Middle frontal gyrus (tissue), 1 donor: ENCODE data around the gene TRIM69.
"Not testable (repeated sequence)": the region's sequence is repeated elsewhere in the genome, so short reads cannot be mapped to it uniquely, and the experiment has no call there.

Experiments used
- DNase-seq: peaks from one replicate; pipeline ENCODE4 v3.0.0-alpha.2; 2015; ENCODE audit warnings: low spot score; ENCODE audit errors: extremely low spot score

Gene TRIM69

DNA sequence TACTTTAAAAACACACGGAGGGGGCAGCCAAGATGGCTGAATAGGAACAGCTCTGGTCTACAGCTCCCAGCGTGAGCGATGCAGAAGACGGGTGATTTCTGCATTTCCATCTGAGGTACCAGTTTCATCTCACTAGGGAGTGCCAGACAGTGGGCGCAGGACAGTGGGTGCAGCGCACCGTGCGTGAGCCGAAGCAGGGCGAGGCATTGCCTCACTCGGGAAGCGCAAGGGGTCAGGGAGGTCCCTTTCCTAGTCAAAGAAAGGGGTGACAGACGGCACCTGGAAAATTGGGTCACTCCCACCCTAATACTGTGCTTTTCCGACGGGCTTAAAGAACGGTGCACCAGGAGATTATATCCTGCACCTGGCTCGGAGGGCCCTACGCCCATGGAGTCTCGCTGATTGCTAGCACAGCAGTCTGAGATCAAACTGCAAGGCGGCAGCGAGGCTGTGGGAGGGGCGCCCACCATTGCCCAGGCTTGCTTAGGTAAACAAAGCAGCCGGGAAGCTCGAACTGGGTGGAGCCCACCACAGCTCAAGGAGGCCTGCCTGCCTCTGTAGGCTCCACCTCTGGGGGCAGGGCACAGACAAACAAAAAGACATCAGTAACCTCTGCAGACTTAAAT lies 3.0 kb downstream of the TRIM69 start:
- not testable (repeated sequence) for DNase-seq

DNA sequence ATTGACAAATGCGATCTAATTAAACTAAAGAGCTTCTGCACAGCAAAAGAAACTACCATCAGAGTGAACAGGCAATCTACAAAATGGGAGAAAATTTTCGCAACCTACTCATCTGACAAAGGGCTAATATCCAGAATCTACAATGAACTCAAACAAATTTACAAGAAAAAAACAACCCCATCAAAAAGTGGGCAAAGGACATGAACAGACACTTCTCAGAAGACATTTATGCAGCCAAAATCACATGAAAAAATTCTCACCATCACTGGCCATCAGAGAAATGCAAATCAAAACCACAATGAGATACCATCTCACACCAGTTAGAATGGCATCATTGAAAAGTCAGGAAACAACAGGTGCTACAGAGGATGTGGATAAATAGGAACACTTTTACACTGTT lies 7.1 kb downstream of the TRIM69 start:
- not testable (repeated sequence) for DNase-seq

DNA sequence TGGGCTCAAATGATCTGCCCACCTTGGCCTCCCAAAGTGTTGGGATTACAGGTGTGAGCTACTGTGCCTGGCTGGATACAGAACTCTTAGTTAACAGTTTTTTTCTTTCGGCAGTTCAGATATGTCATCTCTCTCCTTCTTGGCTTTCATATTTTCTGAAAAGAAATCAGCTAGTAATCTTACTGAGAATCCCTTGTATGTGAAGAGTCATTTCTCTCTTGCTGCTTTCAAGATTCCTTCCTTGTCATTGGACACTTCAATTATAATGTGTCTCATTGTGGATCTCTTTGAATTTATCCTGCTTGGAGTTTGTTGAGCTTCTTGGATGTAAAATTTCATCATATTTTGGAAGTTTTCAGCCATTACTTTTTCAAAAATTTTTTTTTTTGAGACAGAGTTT lies 17.0 kb downstream of the TRIM69 start:
- no peak for DNase-seq

DNA sequence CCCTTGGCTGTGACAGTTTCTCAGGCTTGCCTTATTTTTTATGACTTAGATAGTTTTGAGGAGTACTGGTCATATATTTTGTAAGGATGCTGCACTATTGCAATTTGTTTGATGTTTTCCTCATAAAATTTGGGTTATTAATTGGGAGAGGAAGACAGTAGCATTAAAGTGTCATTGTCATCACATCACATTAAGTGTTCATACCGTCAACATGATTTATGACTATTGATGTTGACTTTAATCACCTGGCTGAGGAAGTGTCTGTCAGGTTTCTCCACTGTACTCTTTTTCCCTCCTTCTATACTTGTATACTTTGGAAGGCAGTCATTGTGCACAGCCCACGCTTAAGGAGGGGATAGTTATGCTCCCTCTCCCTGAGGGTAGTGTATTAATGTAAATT lies 26.9 kb downstream of the TRIM69 start:
- no peak for DNase-seq

DNA sequence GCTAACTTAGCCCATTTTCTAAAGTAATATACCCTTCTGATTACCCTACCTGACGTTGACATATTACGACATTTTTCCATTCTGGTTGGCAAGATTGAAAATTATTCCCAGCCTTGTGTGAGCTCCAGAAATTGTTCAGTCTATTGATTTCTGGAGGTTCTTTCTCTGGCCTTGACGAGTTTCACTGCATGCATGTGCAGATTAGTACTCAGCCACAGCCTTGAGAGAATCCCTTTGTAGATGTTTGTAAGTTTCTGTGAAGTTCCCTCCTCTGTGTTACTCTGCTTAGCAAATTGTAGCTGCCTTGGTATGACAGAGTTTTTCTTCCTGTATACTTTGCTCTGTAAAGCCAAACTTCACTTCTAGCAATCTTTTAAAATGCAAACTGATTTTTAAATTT lies 27.5 kb downstream of the TRIM69 start:
- no peak for DNase-seq

DNA sequence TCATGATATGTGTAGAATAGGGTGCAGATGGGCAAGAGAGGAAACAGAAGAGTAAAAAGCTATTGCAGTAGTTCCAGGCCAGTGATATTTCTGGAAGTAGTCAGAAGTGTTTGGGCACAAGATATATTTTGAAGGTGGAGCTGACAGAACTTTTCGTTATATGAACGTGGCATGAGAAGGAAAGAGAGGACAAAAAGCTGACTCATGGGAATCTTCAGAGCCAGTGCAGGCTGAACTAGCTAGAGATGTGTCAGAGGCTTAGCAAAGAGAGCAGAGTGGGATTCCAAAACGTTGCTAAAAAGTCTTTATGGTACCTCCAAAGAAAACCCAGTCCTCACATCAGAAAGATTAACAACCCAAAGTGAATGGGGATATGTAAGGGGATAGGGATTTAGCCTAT lies 28.7 kb downstream of the TRIM69 start:
- DNase-seq, result no peak

DNA sequence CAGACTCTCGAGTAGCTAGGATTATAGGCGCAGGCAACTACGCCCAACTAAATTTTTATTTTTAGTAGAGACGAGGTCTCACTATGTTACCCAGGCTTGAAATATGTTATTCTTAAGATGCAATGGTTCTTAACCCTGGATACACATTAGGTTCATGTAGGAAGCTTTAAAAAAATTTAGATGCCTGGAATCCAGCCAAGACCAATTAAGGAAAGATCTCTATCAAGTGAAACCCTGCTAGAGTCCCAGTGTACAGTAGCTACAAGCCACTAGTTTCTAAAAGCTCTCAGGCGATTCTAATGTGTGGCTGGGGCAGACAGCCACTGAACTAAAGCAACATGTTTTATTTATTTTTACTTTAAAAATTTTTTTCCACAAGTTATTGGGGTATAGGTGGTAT lies 33.2 kb downstream of the TRIM69 start:
- DNase-seq, result no peak

DNA sequence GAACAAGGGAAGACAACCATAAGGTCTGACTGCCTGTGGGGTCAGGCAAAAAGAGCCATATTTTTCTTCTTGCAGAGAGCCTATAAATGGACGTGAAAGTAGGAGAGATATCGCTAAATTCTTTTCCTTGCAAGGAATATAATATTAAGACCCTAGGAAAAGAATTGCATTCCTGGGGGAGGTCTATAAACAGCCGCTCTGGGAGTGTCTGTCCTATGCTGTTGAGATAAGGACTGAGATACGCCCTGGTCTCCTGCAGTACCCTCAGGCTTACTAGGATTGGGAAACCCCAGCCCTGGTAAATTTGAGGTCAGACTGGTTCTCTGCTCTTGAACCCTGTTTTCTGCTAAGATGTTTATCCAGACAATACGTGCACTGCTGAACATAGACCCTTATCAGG lies 34.4 kb downstream of the TRIM69 start:
- DNase-seq, result not testable (repeated sequence)

DNA sequence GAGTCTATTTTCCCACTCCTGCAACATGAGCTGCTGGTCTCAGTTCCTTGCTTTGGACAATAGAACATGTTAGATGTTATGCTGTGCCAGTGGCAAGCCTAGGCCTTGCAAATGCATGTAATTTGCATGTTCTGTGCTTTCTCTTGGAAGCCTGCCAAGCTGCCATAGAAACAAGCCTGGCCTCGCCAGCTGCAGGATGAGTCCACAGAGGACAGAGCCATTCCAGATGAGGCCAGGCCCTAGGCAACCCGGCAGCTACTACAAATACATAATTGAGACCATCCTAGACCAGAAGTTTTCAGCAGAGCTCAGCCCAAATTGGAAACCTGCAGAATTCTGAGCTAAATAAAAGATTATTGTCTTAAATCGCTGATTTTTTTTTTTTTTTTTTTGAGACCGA lies 39.6 kb downstream of the TRIM69 start:
- DNase-seq, result peak; percentile 27

DNA sequence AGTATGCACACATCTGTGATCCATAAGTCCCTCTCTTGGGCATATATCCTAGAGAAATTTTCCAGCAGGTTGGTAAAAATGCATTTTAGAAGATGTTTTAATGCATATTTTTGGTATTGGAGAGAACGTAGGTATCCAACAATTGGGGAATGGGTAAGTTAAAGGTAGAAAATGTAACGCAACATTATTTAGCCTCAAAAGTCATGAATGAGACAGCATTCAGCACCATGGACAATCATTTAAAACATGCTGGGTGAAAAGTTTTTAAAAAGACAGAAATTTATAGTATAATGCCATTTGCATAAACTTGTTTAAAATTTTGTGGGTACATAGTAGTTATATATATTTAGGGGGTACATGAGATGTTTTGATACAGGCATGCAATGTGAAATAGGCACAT lies 43.4 kb downstream of the TRIM69 start:
- no peak for DNase-seq

DNA sequence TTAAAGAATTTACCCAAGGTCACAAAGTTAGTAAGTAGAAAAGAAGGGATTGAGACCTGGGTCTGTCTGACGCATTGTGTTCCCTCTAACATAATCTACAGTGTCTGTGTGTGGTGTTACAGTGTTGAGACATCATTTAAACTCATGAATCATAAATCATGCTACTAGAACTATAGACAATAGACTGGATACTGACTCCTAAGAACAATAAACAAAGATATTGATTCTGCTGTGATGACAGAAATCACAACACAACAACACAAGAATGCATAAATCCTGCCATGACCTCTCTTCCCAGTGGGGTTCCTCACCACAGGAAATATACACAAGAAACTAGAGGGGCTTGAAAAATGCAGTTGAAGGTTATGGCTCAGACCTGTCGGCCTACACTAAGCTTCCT lies 44.3 kb downstream of the TRIM69 start:
- DNase-seq, result no peak

DNA sequence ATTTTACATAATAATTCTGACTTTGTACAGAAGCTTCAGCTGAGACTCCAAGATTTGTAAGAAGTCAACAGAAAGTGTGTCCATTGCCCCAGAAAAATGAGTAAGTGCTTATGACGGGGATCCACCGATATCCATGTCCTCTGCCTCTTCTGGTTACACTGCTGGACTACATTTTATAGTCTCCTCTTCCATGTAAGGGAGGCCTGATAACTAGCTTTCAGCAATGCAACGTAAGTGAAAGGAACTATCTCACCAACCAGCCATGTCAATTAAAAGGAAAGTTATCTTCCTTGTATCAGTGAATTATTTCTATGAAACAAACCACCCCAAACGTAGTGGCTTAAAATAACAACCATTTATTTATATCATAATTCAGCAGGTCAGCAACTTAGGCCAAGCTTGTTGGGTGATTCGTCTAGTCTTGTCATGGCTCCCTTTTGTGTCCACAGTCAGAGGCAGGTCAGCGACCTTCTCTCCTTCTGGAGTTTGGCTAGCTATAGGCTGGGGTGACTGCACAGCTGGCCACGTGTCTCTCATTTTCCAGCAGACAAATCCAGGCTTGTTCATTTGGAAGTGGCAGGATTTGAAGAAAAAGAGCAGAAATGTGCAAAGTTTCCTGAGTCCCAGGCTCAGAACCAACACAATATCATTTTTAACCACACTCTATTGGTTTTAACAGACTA lies 44.9 kb downstream of the TRIM69 start:
- no peak for DNase-seq

DNA sequence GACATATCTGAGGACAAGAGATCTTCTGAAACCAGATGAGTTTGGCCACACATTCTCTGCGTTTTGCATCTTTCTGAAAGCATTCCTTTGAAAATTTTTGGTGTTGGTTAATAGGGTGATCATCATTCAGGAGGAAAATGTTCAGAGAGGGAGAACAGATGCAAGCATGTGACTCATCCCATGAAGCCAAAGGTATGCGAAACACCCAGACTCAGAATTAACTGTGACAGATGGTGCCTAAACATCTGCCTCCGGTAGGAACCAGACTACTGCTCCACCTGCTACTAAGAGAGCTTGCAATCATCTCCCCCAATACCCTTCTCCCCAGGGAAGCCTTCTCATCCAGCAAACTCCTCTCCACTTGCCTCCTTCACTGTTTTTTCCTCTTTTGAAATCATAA lies 46.2 kb downstream of the TRIM69 start:
- DNase-seq, result no peak

DNA sequence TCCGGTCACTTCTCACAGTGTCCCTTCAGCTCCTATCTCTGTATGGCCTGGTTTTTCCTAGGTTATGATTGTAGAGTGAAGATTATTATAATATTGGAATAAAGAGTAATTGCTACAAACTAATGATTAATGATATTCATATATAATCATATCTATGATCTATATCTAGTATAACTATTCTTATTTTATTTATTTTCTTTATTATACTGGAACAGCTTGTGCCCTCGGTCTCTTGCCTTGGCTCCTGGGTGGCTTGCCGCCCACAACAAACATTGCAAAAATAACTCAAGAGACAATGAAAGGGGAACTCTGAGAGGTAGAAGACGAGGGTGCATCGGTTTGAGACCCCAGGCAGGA lies 48.6 kb downstream of the TRIM69 start:
- not testable (repeated sequence) for DNase-seq

DNA sequence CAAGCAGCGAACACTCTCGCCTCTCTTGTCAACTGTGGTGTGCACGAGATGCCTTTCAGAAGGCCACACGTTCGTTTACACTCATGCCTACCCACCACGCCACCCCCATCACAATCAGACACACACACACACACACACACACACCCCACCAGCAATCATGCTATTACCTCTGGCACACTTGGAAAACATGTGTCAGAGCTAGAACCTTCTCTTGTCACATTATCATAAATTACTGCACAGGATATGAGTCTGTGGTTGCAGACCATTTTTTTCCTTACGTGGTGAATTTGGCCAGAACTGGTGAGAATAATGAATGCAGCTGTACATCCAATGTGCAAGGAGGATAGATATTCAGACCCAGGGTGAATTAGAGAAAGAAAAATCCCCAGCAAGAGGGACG lies 52.4 kb downstream of the TRIM69 start:
- DNase-seq, result no peak

DNA sequence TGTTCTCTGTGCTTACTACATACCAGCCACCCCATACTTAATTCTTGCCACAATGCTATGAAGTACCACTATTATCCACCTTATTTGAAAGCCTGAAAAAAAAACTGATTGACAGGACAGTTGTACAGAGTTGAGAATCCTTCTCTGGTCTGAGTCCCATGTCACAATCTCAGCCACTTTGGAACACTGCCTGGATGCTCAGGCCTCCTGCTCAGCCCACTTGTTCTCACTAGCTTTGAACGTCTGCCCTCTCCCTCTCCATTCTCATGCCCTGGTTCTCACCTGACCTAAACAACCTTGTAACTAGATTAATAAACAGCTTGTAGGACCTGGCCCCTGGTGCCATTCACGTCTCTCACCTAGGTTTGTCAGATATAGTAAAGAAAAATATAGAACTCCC lies 53.9 kb downstream of the TRIM69 start:
- DNase-seq, result no peak

DNA sequence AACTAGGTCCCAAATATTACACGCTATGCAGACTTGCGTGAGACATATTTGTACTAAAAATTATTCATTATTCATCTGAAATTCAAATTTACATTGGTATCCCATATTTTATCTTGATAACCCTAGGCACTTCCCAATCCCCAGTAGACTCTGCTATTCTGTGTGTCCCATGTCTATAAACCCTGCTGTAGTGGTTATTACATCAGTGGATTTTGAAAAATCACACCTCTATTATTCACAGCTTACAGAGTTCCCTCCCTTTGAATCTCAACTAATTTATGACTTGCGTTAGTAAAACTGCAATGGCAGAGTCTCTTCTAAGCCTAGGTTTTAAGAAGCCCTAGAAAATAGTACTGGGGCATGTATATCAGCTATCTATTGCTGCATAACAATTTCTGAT lies 54.3 kb downstream of the TRIM69 start:
- DNase-seq, result no peak

DNA sequence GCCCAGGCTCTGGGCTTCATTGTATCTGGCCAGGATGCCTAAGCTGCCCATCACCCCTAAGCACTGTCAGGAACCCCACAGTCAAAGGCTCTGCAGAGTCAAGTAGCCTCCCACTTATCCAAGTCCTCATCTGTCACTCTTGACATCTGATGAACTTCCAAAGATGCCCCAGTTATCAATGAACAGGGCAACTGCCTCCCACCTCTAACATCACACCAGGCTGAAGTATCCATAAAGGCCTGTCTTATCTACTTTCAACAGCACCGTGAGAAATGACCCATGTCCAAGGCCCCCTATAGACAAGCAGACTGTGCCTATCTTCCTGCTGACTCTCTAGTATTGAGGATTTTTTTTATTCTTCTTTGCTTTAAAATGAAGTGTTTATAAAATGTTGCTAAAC lies 56.4 kb downstream of the TRIM69 start:
- no peak for DNase-seq

DNA sequence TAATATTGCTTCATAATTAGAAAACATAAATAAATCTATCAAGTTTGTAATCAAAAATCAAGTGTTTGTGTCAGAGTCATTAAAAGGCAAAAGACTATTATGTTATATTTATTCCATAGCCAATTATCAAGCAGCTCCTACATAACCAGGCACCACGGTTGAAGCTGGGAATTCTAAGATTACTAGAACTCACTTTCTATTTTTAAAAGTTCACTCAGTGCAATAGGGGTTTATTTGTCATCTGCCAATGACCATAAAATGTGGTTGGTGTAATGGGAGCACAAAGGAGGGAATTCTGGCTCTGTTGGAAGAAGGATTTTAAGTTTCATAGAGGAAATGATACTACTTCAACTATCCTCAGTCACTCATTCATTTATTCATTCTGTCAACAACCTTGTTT lies 57.7 kb downstream of the TRIM69 start:
- DNase-seq, result no peak

DNA sequence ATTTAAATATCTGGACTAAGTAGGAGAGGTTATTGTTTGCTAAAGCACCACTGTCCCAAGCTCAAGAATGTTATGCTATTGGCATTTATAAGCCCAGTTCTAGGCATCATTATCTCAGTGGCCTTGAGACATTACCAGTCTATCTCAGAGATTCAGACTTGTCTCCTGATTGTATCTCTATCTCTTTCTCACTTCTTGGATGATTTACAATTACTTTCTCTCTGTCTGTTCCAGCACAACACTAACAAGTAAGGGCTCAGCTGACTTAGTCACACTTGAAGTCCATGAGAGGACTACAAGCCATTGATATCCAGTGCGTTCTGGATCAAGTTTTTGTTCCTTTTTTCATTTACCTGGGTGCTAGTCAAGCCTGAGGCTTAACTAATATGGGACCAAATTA lies 60.2 kb downstream of the TRIM69 start:
- no peak for DNase-seq

DNA sequence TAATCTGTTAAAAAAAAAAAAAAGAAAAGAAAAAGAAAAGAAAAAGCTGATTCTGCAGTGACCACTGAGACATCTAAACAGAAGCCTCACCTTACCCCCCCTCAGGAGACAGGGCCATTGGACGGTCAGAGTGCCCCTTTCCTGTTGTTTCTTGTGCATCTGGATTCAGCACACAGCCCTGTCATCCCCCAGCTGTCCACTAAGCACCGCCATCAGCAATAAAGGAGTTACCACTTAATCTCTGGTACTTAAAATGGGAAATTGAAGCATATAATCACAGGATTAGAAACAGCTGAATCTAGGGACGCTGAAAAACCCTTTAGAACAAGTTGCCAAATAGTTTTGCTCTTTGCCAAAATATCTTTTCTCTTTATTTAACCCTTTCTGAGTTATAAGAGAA lies 62.5 kb downstream of the TRIM69 start:
- no peak for DNase-seq

DNA sequence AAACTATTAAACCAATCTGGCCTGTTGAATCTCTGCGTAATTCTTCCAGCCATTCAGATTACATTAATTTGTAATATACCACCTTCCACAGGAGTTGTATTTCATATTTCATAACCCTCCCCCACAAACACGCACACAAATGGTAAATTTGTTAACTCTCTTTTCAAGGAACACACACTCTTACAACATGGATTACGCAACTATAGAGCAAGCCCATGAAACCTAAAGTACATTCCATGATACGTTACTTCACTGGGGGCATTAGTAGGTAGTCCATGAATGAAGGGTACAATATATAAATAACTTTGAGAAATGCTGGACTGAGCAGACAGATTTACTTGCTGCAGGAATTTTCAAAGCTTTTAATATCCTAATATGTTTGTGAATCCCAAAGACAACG lies 65.0 kb downstream of the TRIM69 start:
- no peak for DNase-seq

DNA sequence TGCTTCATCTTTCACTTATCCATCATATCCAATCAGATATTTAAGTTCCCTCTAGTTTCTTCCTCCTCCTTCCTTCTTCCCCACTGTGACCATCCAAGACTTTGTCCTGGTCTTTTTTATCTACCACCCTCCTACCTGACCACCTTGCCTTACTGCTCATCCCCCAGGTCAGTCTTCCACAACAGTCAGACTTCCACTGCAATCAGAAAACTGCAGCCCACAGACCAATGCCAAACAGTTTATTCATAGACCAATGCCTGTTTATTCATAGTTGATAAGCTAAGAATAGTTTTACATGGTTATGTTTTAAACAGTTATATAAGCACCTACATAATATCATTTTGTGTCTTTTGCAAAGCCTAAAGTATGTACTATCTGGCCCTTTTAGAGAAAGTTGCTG lies 65.5 kb downstream of the TRIM69 start:
- no peak for DNase-seq

DNA sequence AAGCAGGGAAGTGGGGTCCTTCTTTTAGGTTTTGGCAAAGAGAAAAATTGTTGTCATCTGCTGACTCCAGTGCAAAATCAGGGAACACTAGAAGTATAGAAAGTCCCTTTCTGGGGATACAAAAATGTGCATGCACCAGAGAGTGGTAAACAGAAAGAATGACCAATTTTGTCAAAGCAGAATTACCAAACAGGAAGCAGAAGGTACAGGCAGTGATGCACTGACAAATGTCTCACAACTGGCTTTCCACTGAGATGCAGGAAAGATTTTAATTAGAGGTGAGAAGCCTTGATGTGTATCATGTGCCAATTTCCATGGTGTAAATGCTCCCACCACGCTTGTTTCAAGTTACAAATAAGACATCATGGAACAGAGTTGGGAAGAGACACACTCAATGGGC lies 66.0 kb downstream of the TRIM69 start:
- no peak for DNase-seq
